ENCODE results near the gene EPS8. TPM values are rescaled to one million over a fixed set of nuclear protein-coding genes. Genes with fewer than 3 reads are reported as not detected.

EPS8 gene
- total and polyA plus RNA-seq, 2 donors (not counting 1 experiment from before 2014, with no cell fraction given), result 0.76 to 0.96 TPM

DNA sequence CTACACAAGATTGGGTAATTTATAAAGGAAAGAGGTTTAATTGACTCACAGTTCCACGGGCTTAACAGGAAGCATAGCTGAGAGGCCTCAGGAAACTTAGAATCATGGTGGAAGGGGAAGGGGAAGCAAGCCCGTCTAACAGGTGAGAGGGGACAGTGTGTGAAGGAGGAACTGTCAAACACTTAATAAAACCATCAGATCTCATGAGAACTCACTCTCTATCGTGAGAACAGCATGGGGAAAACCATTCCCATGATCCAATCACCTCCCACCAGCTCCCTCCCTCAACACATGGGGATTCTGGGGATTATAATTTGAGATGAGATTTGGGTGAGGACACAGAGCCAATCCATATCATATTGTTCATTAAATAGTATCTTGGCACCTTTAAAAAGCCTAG, 56.1 kb downstream of the EPS8 start:
- ChIA-PET CTCF (no interaction called here), POLR2A (no interaction called here)
- Mint-ChIP-seq H3K4me1 (no peaks in the 10 kb centered on the region), H3K4me3 (no peak overlapping the region), H3K9me3 (ENCODE audit: insufficient read depth) (no peaks in the 10 kb centered on the region), H3K27me3 (peaks cover 7% of the 10 kb centered on the region), H3K27ac (no peak overlapping the region)
- no peak for TF ChIP-seq EZH2 (IDR thresholded peaks at IDR 0.05; ENCODE audit: borderline replicate concordance, insufficient read depth, low read depth, low read length, poor library complexity, severe bottlenecking)
- TF ChIP-seq, protein P1, sequence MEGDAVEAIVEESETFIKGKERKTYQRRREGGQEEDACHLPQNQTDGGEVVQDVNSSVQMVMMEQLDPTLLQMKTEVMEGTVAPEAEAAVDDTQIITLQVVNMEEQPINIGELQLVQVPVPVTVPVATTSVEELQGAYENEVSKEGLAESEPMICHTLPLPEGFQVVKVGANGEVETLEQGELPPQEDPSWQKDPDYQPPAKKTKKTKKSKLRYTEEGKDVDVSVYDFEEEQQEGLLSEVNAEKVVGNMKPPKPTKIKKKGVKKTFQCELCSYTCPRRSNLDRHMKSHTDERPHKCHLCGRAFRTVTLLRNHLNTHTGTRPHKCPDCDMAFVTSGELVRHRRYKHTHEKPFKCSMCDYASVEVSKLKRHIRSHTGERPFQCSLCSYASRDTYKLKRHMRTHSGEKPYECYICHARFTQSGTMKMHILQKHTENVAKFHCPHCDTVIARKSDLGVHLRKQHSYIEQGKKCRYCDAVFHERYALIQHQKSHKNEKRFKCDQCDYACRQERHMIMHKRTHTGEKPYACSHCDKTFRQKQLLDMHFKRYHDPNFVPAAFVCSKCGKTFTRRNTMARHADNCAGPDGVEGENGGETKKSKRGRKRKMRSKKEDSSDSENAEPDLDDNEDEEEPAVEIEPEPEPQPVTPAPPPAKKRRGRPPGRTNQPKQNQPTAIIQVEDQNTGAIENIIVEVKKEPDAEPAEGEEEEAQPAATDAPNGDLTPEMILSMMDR (IDR thresholded peaks at IDR 0.05), result no peak
- ATAC-seq (ENCODE audit: low read depth) (no peak), DNase-seq (no peak)
- Histone ChIP-seq H3K27me3 (replicated peaks in 1 of 4; ENCODE audit: control extremely low read depth in 1 of 4, control insufficient read depth in 3 of 4, insufficient read depth in 4 of 4, low read length in 3 of 4) (no peaks in the 10 kb centered on the region), H3K9ac (ENCODE audit: low read length) (no peak overlapping the region), H3K27ac (ENCODE audit: low read length in 2 of 2) (no peak overlapping the region), H3K4me1 (ENCODE audit: control insufficient read depth in 2 of 2, insufficient read depth in 2 of 2, low read length in 2 of 2) (no peaks in the 10 kb centered on the region), H4K20me1 (ENCODE audit: control insufficient read depth, insufficient read depth, low read length, poor library complexity, severe bottlenecking) (no peaks in the 10 kb centered on the region), H2AFZ (ENCODE audit: insufficient read depth, low read depth, low read length, poor library complexity, severe bottlenecking) (no peak overlapping the region), H3K36me3 (replicated peaks in 1 of 2; ENCODE audit: control extremely low read depth in 1 of 2, control insufficient read depth in 1 of 2, extremely low read depth in 1 of 2, insufficient read depth in 2 of 2, low read length in 1 of 2) (no peaks in the 10 kb centered on the region), H3K4me3 (ENCODE audit: control extremely low read depth in 1 of 5, extremely low read depth in 1 of 5, insufficient read depth in 1 of 5, low read depth in 2 of 5, low read length in 4 of 5) (no peak overlapping the region), H3K79me2 (ENCODE audit: control insufficient read depth, insufficient read depth, low read length) (no peaks in the 10 kb centered on the region), H3K4me2 (replicated peaks; ENCODE audit: low read depth, low read length, poor library complexity, severe bottlenecking) (no peak overlapping the region), H3K9me3 (ENCODE audit: control extremely low read depth in 1 of 3, control insufficient read depth in 2 of 3, insufficient read depth in 1 of 3, low read length in 2 of 3) (no peaks in the 10 kb centered on the region)
- intact Hi-C loops (cut with micrococcal nuclease), result no loop called here
- no CpG with 5 or more reads among the region's 3 CpGs for WGBS (ENCODE audit: insufficient coverage)

GRCh38 chr12:15732341-15733061, 56.7 kb downstream of the EPS8 start:
- H3K9me3 Mint-ChIP-seq (ENCODE audit: insufficient read depth), result no peaks in the 10 kb centered on the region
- Histone ChIP-seq H4K20me1 (ENCODE audit: control insufficient read depth, insufficient read depth, low read length, poor library complexity, severe bottlenecking) (no peaks in the 10 kb centered on the region), H3K9ac (ENCODE audit: low read length) (no peak overlapping the region), H2AFZ (ENCODE audit: insufficient read depth, low read depth, low read length, poor library complexity, severe bottlenecking) (no peak overlapping the region), H3K27ac (ENCODE audit: low read length in 2 of 2) (no peak overlapping the region), H3K4me3 (ENCODE audit: control extremely low read depth in 1 of 5, extremely low read depth in 1 of 5, insufficient read depth in 1 of 5, low read depth in 2 of 5, low read length in 4 of 5) (no peak overlapping the region), H3K4me2 (replicated peaks; ENCODE audit: low read depth, low read length, poor library complexity, severe bottlenecking) (no peak overlapping the region), H3K9me3 (ENCODE audit: control extremely low read depth in 1 of 3, control insufficient read depth in 2 of 3, insufficient read depth in 1 of 3, low read length in 2 of 3) (no peaks in the 10 kb centered on the region), H3K27me3 (replicated peaks in 1 of 4; ENCODE audit: control extremely low read depth in 1 of 4, control insufficient read depth in 3 of 4, insufficient read depth in 4 of 4, low read length in 3 of 4) (no peaks in the 10 kb centered on the region), H3K79me2 (ENCODE audit: control insufficient read depth, insufficient read depth, low read length) (no peaks in the 10 kb centered on the region), H3K4me1 (ENCODE audit: control insufficient read depth in 2 of 2, insufficient read depth in 2 of 2, low read length in 2 of 2) (no peaks in the 10 kb centered on the region), H3K36me3 (replicated peaks in 1 of 2; ENCODE audit: control extremely low read depth in 1 of 2, control insufficient read depth in 1 of 2, extremely low read depth in 1 of 2, insufficient read depth in 2 of 2, low read length in 1 of 2) (no peaks in the 10 kb centered on the region)
- ATAC-seq (ENCODE audit: low read depth) (no peak), DNase-seq (no peak)
- H3K27me3 Mint-ChIP-seq, result peaks cover 7% of the 10 kb centered on the region
- WGBS (ENCODE audit: insufficient coverage), result 88% methylated on average over 2 of the region's 6 CpGs
- ChIA-PET CTCF (no interaction called here), POLR2A (no interaction called here)
- H3K4me3 Mint-ChIP-seq, result no peak overlapping the region
- TF ChIP-seq EZH2 (IDR thresholded peaks at IDR 0.05; ENCODE audit: borderline replicate concordance, insufficient read depth, low read depth, low read length, poor library complexity, severe bottlenecking), result no peak
- TF ChIP-seq, protein P1 (IDR thresholded peaks at IDR 0.05), result no peak
- intact Hi-C loops (cut with micrococcal nuclease), result no loop called here
- H3K27ac Mint-ChIP-seq, result no peak overlapping the region
- H3K4me1 Mint-ChIP-seq, result no peaks in the 10 kb centered on the region
